NCI-H524 treated with DMSO at 0.1 percent for 48 hours (cell line): ENCODE results near the gene BANP.
"Not testable (repeated sequence)": the region's sequence is repeated elsewhere in the genome, so short reads cannot be mapped to it uniquely, and the experiment has no call there.

Source experiments
- DNase-seq: peaks from one replicate; lab custom pipeline; 2025; lab: John Stamatoyannopoulos, UW

Gene BANP

DNA sequence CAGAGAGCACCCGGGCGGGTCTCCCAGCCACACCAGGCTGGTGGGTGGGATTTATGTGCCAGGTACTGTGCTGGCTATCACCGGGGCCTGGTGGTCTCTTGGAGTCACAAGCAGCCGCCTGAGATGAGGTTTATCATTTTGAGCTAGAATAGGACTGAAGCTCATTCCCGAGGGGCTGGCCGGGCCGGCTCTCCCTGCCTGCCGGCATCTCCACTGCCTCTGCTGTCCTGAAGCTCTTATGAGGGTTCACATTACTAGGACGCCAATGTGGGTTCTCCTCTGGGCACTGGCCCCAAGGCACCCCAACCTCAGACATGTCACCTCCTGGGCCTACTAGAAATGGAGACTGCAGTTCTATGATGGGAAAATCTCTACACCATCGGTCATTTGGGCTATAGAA is 137.4 kb downstream of the BANP start:
- not testable (repeated sequence) for DNase-seq

DNA sequence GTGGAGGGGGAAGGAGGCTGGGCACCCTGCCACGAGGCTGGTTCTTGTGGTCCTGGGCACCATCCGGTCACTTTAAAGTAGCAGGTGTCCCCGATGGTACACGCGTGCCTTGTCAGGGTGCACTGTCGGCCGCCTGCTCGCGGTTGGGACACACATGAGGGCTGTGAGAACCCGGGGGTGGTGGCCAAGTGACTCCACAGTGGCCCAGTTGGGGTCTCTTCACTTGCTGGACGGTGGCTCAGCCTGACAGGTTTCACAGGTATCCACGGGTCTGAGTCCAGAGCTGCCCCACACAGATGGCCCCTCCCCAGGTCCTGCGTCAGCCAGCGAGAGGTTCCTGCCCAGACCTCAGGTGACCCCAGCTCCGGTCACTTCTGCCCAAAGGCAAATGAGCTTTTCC is 137.8 kb downstream of the BANP start:
- not testable (repeated sequence) for DNase-seq

DNA sequence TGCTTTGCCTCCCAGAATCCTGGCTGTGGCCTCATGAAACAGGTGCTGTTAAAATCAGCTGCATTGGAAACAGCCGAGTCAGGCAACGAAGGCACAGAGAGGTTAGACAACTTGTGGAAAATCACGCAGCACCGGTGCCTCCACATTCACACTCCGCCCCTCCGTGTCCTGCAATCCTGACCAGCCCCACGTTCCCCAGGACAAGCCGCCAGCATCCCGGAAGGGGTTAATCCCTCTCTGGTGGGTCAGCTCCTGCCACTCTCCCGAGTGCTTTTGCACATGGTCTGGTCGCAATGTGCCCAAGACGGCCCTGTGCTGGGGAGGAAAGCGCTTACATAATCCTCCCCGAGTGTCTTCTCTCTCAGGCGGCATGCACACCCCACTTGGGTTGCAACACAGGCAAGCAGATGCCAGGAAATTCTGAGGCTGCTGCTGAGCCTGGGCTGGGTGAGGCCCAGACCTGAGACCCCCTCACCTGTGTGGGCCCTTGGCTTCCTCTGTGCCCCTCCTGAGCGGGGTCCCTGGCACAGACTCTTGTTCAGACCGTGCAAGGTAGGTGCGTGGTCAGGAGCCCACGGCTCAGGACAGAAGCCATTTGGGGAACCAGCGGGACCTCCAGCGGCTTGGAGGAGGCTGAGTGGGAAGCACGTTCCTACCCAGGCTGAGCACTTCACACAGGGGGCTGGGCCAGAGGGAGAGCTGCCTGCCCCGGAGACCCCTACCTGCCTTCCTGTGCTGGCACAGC is 138.6 kb downstream of the BANP start:
- DNase-seq = not testable (repeated sequence)

DNA sequence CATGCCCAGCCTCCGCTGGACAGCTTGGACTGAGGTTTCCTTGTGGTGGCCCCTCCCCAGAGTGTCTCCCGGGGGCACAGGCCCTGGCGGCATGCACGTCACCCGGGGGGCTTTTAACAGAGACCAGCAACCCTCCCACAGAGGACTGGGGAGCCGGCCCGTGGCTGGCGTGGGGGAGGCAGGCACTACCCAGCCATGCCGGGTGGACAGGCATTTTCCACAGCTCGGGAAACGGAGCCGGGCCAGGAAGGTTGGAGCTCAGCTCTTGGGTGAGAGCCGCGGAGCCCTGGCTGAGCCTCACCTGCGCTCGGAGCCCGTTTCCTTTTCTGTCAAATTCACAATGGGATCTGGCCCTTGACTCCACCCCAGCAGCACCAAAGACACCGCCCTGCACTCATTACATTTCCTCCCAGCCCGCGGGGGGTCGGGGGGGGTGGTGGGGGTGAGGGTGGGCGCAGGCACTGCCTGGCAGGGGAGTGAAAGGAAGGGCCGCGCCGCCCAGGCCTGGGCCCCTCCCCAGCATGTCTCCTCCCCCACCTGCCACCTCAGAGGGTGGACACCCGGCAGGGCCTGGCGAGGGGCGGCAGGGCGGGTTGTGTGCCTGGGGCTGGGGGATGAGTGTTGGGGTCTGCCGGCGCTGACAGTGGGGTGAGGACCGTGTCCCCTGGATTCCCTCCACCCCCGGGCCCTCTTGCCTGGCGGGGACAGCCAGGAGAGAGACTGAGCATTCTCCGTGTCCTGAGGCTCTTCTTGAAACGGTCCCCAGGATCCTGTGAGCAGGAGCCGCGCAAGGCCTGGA is 139.3 kb downstream of the BANP start:
- DNase-seq = not testable (repeated sequence)

DNA sequence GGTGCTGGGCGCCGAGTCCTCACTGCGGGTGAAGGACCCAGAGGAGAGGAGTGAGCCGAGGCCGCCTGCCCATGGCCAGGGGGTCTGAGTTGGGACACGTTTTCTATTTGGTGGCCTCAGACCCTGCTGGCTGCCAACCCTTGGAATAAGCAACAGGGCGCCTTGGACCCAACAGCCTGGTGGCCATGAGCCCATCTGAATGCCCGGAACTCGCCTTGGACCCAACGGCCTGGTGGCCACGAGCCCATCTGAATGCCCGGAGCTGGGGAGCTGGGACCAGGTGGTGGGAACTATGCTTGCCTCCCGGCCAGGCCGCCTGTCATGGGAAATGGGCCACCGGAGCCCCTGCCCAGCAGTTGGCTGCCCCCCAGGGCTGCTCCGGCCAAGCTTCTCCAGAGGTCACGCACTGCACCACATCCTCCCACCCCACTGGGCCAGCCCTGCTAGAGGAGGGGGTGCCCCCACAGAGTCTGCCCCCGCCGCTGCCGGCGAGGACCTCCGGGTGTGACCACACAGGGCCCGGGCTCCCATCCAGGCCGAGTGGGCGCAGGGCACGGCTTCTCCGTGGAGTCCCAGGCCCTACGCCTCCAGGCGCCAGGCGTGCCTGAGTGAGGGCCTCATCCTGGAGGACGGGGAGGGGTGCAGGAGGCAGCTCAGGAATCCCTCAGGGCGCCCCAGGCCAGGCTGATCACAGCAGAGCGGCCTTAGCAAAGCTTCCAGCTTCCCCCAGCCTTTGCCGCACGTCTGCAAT is 140.2 kb downstream of the BANP start:
- not testable (repeated sequence) for DNase-seq

DNA sequence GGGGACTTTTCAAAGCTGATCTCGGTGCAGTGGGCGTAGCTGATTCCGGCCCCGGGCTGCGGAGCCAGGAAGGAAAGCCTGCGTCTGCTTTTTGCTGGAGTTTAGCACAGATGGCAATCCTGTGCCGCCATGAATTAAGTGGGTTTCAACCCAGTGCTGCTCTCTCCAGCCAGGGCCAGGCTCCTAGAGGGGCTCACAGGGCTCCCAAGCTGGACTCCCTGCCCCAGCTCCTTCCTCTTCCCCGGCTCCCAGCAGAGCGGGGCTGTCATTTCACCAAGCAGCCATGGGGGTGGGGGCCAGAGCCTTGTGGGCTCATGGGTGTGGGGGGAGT is 140.7 kb downstream of the BANP start:
- not testable (repeated sequence) for DNase-seq

DNA sequence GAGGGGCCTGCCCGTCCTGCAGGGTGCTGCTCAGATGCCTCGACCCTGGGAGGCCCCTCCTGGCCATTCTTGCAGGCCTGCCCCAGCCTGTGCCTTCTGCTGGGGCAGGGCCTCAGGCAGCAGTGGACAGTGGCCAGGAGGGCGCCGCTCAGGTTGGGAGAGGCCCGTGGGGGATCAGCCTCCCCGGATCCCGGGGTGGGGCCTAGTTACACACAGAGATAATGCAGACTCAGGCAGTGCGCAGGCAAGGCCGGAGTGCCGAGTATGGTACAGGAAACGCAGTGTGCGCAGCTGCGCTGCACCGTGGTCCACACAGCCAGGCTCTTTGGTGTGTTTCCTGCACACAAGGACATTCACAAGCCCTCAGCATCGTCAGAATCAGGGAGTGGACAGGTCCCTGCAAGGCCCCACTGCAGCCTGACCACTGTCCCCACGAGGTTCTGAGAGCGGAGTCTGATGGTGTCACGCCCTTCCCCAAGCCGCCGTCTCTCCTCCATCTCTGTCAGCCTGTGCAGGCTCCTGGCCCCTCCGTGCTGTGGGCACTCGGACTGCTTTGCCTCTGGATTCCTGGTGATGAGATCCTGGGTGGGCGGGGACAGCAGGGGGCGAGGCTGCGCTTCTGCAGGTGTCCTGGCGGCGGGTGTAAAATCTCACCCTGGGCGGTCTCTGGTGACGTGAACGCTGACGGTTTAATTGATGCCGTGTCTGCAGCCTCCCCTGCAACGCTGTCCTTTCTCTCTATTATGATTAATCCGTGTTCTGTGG is 141.7 kb downstream of the BANP start:
- DNase-seq = not testable (repeated sequence)

DNA sequence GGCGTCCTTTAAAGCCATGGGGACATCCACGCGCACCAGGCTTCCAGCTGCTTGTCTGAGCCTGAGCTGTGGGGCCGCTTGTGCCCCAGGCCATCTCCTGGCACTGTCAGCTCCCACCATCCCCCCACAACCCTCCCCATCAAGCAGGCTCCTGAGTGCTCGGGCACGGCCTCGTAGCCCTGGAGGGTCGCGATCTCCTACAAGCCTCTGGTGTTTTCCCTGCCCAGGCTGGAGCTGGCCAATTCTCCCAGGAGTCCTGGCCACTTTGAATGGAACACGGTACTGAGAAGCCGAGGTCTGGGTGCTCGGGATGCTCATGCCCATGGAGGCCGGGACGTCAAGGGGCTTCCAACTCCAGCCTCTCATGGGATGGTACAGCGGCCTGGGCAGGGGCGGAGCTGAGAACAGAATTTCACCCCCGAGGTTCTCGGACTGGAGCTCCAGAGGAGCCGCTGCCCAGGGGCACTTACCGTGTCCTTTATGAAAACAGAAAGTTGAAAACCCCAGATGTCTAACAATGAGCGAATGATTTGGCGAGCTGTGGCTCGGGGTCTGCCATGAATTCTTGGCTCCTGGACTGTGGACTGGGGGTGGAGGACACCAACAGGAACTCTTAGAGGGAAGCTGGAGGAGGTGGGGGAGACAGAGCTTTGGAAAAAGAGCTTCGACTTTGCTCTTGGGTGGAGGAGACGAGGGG is 142.5 kb downstream of the BANP start:
- not testable (repeated sequence) for DNase-seq

DNA sequence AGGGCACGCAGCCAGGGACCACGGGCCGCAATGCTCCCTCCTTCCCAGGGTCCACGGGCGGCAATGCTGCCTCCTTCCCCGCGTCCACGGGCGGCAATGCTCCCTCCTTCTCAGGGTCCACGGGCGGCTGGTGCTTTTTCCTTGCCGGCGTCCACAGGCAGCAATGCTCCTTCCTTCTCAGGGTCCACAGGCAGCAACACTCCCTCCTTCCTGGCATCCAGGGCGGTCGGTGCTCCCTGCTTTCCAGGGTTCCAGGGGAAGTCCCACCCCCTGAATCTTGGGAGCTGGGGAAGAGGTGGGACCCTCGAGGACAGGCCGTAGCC is 143.0 kb downstream of the BANP start:
- not testable (repeated sequence) for DNase-seq

DNA sequence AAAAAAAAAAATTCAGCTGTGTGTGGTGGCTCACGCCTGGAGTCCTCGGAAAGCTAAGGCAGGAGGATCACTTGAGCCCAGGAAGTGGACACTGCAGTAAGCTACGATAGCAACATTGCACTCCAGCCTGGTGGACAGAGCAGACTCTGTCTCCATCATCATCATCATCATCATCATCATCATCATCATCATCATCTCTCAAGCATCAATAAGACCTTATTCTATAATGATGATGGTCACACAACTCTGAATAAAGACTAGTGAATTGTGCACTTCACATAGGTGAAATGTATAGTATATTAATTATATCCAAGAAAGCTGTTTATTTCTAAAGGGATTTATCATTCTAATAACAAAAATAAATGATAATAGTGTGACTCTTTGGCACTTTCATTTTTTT is 143.7 kb downstream of the BANP start:
- not testable (repeated sequence) for DNase-seq

DNA sequence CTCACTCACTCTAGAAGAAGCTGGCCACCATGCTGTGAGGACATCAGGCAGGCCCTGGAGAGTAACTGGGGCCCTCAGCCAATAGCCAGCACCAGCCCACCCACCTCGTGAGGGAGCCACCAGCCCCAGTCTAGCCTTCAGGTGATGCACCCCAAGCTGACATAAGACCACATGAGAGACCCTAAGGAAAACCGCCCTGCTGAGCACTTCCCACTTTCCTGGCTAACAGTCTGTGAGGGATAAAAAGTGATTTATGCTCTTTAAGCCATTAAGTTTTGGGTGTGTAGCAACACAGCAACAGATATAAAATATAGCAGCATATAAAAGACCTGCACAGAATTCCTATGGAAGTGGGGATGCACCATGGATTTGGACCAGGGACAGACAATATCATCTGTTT is 145.4 kb downstream of the BANP start:
- not testable (repeated sequence) for DNase-seq

DNA sequence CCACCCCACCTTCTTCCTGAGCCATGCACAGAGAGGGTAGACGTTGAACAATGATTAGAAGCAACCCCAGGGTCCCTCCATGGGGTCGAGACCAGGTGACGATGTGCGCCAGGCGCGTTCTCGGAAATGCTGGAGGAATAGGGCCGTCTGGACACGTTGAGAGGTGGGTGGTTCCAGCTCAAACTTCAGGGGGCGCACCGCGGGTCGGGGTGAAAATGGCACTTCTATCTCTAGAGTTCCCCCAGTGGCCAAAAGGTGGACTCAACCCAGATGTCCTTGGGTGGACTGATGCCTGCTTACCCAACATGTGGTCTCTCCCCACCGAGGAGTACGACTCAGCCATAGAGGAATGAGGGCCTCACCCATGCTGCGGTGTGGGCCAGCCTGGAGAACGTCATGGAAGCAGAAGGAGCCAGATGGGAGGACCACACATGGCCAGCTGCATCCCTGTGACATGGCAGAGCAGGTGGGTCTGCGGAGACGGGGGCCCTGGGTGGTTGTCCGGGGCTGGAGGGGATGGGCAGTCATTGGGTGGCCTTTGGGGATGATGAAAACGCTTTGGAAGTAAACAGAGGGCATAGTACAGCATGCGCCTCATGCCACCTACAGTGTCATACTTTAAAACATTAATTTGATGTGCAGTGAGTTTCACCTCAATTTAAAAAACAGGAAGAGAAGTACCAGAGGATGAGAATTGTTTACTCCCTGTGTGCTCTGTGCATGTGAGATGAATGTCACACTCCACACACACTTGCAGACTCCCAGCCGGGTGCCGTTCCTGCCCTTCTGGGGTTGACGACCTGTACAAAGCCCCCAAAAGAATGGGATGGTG is 147.7 kb downstream of the BANP start:
- DNase-seq = not testable (repeated sequence)

DNA sequence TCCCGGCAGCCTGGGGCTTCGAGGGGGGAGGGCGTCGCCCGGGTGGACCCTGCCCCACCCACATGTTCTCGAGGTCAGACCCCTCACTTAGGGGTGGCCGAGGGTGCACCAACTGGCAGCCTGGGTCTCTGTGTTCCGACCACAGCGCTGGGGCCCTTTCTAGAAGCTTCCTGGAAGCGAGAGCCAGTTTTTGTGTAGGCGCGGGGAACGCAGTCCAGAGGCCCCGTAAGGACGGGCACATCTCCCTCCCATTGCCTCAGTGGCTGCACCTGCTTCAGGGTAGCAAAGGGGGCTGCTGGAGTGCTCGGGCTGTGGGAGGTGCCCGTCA is 148.3 kb downstream of the BANP start:
- DNase-seq = no peak

DNA sequence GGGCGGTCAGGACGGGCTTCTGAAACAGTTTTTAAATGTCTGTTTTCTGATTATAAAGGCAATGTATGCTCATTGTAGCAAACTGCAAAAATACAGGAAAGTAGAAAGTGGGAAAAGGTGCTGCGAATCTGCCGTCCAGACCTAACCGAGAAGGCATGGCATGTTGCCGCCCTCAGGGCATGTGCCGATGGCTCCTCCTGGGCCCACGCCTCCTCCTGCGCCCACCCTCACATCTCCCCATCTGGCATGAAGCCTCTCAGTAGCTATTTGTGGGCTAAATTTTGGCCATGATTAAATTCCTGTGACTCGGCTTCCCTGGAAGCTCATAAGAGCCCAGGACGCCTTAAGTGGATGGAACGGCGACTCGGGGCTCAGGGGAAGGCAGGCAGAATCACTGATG is 148.7 kb downstream of the BANP start:
- not testable (repeated sequence) for DNase-seq

DNA sequence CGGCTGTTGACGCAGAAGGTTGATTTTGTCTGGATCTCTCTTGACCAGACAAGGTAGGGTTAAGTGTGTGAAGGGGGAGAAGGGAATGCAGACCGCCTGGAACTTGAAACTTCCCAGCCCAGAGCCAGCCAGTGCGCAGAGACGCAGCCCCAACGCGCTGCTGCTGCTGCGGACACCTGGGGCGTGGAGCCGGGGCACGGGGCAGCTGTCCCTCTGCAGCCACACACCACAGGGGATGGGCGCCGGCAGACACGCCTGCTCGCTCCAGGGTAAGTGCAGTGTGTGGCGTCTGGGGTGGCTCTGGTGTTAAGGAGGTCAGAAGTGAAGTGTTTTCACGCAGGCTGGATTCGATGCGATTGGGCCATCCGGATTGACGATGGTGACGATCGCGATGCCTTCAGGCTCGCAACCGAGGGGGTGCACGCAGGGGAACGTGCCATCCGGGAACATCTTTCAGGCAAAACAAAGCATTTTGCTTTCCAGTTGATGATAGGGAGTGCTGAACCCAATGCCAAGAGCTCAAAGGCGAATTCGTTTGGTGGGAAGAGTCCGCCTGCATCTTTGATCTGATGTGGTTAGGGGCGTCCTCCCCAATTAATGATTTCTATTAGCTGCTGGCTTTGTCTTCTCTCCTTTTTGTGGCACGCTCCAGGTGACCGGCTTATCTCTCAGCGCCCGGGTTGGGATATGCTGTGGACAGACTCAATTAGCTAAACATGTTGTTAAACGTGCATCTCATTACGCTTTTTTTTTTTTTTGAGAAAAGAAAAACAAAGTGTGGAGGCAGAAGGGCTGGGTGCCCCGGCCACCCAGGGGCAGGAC is 149.8 kb downstream of the BANP start:
- not testable (repeated sequence) for DNase-seq

DNA sequence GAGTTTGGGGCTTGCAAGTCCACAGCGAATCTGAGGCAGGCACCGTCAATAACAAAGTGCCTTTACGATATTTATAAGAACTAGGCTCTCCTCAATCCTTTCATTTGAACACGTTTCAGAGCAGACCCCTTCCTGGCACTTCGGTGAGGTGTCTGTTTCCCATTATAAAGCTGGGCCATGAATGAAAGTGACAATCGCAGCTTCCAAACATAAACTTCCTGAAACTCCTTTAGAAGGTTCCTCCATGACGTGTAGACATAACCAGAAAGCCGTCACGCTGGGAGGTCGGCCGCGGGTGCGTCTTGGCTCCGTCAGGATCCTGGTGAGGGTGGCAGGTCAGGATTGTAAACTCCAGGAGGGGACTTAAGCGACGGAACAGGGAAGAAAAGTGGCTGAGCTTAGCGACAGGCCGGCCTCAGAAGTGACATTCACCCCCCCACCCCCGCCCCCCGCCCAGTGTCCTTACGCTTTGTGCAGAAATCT is 150.4 kb downstream of the BANP start:
- DNase-seq = not testable (repeated sequence)

DNA sequence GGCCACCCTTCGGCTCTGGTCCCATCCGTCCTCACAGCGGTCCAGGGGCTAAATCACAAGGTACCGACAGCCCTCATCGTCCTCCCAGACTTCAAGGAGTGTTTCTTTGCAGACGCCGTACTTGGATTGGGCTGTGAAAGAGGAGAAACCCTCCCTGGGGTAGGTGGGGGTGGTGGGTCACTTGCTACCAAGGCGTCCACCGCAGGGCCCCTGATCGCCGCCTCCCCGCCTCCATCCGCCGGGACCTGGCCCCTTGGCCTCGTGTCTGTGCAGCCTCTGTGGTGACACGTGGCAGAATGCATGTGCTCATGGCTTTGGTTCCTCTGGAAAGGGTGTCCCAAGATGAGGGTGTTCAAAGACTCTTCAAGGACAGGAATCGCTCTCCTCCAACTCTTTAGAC is 151.4 kb downstream of the BANP start:
- no peak for DNase-seq

DNA sequence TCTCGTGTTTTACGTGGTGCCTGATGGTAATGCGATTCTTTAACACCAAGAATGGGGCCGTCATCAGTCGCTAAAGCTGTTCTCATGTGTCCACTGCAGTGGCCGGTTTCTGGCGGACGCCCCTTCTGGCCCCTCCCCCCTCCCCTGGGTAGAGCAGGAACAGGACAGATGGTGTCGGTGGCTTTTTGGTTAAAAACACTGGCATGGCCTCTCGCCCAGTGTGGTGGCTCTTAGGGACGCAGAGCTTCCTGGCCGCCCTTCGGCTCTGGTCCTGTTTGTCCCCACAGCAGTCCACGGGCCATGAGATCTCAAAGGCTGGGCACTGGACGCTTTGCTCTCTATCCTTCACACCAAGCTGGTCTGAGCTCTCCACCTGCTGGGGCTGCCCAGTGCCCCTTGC is 151.8 kb downstream of the BANP start:
- DNase-seq = no peak

DNA sequence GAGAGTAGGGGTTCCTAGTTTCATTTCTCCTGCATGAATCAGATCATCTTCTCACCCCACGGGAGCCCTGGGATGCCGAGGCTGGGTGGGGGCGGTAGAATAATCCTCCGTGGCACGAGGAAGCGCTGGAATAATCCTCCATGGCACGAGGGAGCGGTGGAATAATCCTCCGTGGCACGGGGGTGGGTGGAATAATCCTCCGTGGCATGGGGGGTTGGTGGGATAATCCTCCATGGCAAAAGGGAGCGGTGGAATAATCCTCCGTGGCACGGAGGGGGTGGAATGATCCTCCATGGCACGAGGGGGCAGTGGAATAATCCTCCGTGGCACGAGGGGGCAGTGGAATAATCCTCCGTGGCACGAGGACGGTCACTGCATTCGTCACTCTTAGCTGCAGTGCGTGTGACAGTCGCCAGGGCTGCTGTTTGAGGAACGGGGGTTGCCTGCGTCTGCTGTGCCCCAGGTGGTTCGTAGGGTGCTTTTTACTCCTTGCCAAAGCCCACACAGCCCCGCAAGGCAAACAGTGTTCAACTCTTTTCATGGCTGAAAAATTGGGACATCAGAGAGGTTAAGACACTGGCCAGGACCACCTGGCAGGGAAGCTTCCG is 152.5 kb downstream of the BANP start:
- DNase-seq = no peak
